Hepatocyte (in vitro differentiated cells): ENCODE results near the gene IVD. TPM values are rescaled to one million over a fixed set of nuclear protein-coding genes. Genes with fewer than 3 reads are reported as not detected.
A peak's percentile ranks its signal among the peaks of the same experiment; 100 is the strongest.

Experiments
- DNase-seq: peaks from one replicate; pipeline ENCODE4 v3.0.0-alpha.2; 2016; ENCODE audit warnings: low spot score
- H2AFZ ChIP-seq: fragments of 200-600 bp; sonication (generic); 2 replicates; pipeline ENCODE4 v1.6.0; 2016; ENCODE audit warnings: antibody characterized with exemption, mild to moderate bottlenecking
- H3K27ac ChIP-seq: fragments of 200-600 bp; sonication (generic); 2 replicates; pipeline ENCODE4 v1.5.1; 2016; ENCODE audit warnings: mild to moderate bottlenecking
- H3K27me3 ChIP-seq: fragments of 200-600 bp; sonication (generic); 2 replicates; pipeline ENCODE4 v1.6.1; 2016
- H3K36me3 ChIP-seq: fragments of 200-600 bp; sonication (generic); replicated peaks from 2 replicates; pipeline ENCODE4 v1.5.1; 2016; ENCODE audit warnings: low read depth; ENCODE audit not compliant: insufficient read depth
- H3K4me1 ChIP-seq: fragments of 200-600 bp; sonication (generic); 2 replicates; pipeline ENCODE4 v1.5.1; 2016; ENCODE audit warnings: mild to moderate bottlenecking, moderate library complexity; ENCODE audit not compliant: insufficient read depth
- H3K4me2 ChIP-seq: fragments of 200-600 bp; sonication (generic); 2 replicates; pipeline ENCODE4 v1.6.0; 2016
- H3K4me3 ChIP-seq: fragments of 200-600 bp; sonication (generic); 2 replicates; pipeline ENCODE4 v1.5.1; 2016; ENCODE audit warnings: mild to moderate bottlenecking
- H3K79me2 ChIP-seq: fragments of 200-600 bp; sonication (generic); 2 replicates; pipeline ENCODE4 v1.6.0; 2017; ENCODE audit warnings: mild to moderate bottlenecking
- H3K9me2 ChIP-seq: fragments of 200-600 bp; sonication (generic); replicated peaks from 2 replicates; pipeline ENCODE4 v1.6.0; 2017; ENCODE audit warnings: mild to moderate bottlenecking; ENCODE audit not compliant: insufficient read depth
- H3K9me3 ChIP-seq: fragments of 200-600 bp; sonication (generic); 2 replicates; pipeline ENCODE4 v1.5.1; 2016; ENCODE audit warnings: low read depth, mild to moderate bottlenecking
- H4K20me1 ChIP-seq: fragments of 200-600 bp; sonication (generic); 2 replicates; pipeline ENCODE4 v1.6.0; 2016; ENCODE audit warnings: mild to moderate bottlenecking; ENCODE audit not compliant: insufficient read depth, poor library complexity, severe bottlenecking
- CTCF ChIP-seq: fragments of 200-600 bp; sonication (generic); IDR thresholded peaks from 2 replicates; pipeline ENCODE4 v1.5.1; 2016; ENCODE audit warnings: antibody characterized with exemption, mild to moderate bottlenecking; ENCODE audit not compliant: poor library complexity
- EZH2 ChIP-seq: fragments of 200-600 bp; sonication (generic); IDR thresholded peaks from 2 replicates; pipeline ENCODE4 v1.6.1; 2016; ENCODE audit warnings: antibody characterized with exemption, mild to moderate bottlenecking, borderline replicate concordance
- EZH2phosphoT487 ChIP-seq: fragments of 200-600 bp; sonication (generic); IDR thresholded peaks from one replicate; pipeline ENCODE4 v1.6.1; 2018; ENCODE audit warnings: antibody characterized with exemption, mild to moderate bottlenecking, low read depth, moderate library complexity; ENCODE audit not compliant: unreplicated experiment, severe bottlenecking
- WGBS: methylation state at CpG from one replicate; pipeline ENCODE4 v1.1.6; 2016; ENCODE audit warnings: low lambda C conversion rate; ENCODE audit errors: missing lambda C conversion rate; 5-methylcytosine and 5-hydroxymethylcytosine counted together
- polyA plus RNA-seq: library from polyadenylated mRNA; unstranded; fragments of >200 nt; fragmentation: Nextera tagmentation; extraction: Ambion mirVana; gene quantifications from 2 replicates; pipeline ENCODE4 v1.2.1, GENCODE V29; 2016
- total RNA-seq: library from RNA; depleted of rRNA; stranded (reverse); fragments of >200 nt; gene quantifications from 2 replicates; pipeline ENCODE4 v1.2.3, GENCODE V29; 2014

IVD gene
- total and polyA plus RNA-seq, 2 experiments from 2014 or later = 31.5 to 71.6 TPM

DNA sequence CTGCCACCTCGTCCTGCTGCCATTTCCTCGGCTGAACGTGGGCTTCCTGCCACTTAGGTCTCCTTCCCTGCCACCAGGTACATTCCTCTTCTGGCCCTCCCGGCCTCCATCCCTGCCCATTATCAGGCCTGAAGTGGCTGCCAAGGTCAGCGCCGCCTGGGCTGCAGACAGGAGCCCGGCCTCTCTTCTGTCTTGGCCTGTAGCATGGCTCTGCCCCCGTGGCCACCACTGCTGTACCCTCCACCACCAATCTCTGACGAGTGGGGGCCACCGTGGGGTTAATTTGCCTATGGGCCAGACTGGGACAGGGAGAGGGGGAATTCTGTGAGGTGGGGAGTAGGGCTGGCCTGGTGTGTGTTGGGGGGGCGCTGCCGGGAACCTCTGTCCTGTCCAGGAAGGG, 33.1 kb downstream of the IVD start:
- Histone ChIP-seq H3K36me3 (no peaks in the 10 kb centered on the region), H3K4me2 (peak overlapping the region; percentile 92), H3K27ac (no peak overlapping the region), H4K20me1 (peaks cover 17% of the 10 kb centered on the region), H3K9me3 (no peaks in the 10 kb centered on the region), H2AFZ (no peak overlapping the region), H3K79me2 (peaks cover 22% of the 10 kb centered on the region), H3K4me1 (peaks cover 49% of the 10 kb centered on the region), H3K27me3 (peaks cover 41% of the 10 kb centered on the region), H3K4me3 (no peak overlapping the region), H3K9me2 (no peaks in the 10 kb centered on the region)
- TF ChIP-seq EZH2phosphoT487 (no peak), EZH2 (no peak), CTCF (no peak)
- WGBS = 56% methylated on average over 11 of the region's 12 CpGs
- DNase-seq = no peak

GRCh38 chr15:40439461-40439959, 33.9 kb downstream of the IVD start:
- peak; percentile 58 for DNase-seq
- Histone ChIP-seq H3K79me2 (peaks cover 30% of the 10 kb centered on the region), H3K27me3 (peaks cover 34% of the 10 kb centered on the region), H3K4me3 (peak overlapping the region; percentile 16), H3K4me1 (peaks cover 49% of the 10 kb centered on the region), H3K36me3 (no peaks in the 10 kb centered on the region), H3K9me2 (no peaks in the 10 kb centered on the region), H2AFZ (peak overlapping the region; percentile 50), H4K20me1 (peaks cover 25% of the 10 kb centered on the region), H3K4me2 (peak overlapping the region; percentile 92), H3K27ac (peak overlapping the region; percentile 35), H3K9me3 (no peaks in the 10 kb centered on the region)
- TF ChIP-seq CTCF (no peak), EZH2phosphoT487 (no peak), EZH2 (no peak)
- WGBS = 2% methylated on average over 15 of the region's 15 CpGs

GRCh38 chr15:40439960-40440742, 34.6 kb downstream of the IVD start:
- Histone ChIP-seq H3K4me3 (peak overlapping the region; percentile 16), H3K36me3 (no peaks in the 10 kb centered on the region), H4K20me1 (peaks cover 32% of the 10 kb centered on the region), H3K4me1 (peaks cover 55% of the 10 kb centered on the region), H3K79me2 (peaks cover 36% of the 10 kb centered on the region), H2AFZ (peak overlapping the region; percentile 50), H3K9me3 (no peaks in the 10 kb centered on the region), H3K9me2 (no peaks in the 10 kb centered on the region), H3K27me3 (peaks cover 28% of the 10 kb centered on the region), H3K27ac (peak overlapping the region; percentile 35), H3K4me2 (peak overlapping the region; percentile 92)
- peak; percentile 72 for DNase-seq
- 0% methylated on average over 24 of the region's 35 CpGs for WGBS
- TF ChIP-seq CTCF = no peak
- no peak for TF ChIP-seq EZH2phosphoT487
- TF ChIP-seq EZH2 = no peak
